Thoracic aorta (tissue), 2 donors: ENCODE data around the gene OTOG. TPM values are rescaled to one million over a fixed set of nuclear protein-coding genes. Genes with fewer than 3 reads are reported as not detected.

Experiments
- ATAC-seq: fragments of 150-250 bp; one replicate; pipeline ENCODE4 v1.8.0; 2017; ENCODE audit warnings: low read depth; ENCODE audit not compliant: insufficient number of reproducible peaks, low FRiP score
- DNase-seq: peaks from one replicate; pipeline ENCODE4 v3.0.0-alpha.2; 2020; ENCODE audit warnings: low spot score
- H3K27ac ChIP-seq, 2 donors: fragments of 200-600 bp; sonication (generic); 1 replicate in 1 of 2; 2 replicates in 1 of 2; pipeline ENCODE4 v1.5.1; 2016; ENCODE audit warnings: mild to moderate bottlenecking in 2 of 2, moderate library complexity in 2 of 2
- H3K27me3 ChIP-seq: fragments of 200-600 bp; sonication (generic); replicated peaks from 2 replicates; pipeline ENCODE4 v1.6.0; 2016; ENCODE audit warnings: mild to moderate bottlenecking; ENCODE audit not compliant: insufficient read depth
- H3K36me3 ChIP-seq: fragments of 200-600 bp; sonication (generic); one replicate; pipeline ENCODE4 v1.5.1; 2016
- H3K4me1 ChIP-seq, 2 donors: fragments of 200-600 bp; sonication (generic); 1 replicate in 1 of 2; 2 replicates in 1 of 2; pipeline versions ENCODE4 v1.5.1 to v1.6.0; 2016; ENCODE audit warnings: low read depth in 2 of 2, mild to moderate bottlenecking in 1 of 2; ENCODE audit not compliant: control insufficient read depth in 1 of 2
- H3K4me3 ChIP-seq: fragments of 200-600 bp; sonication (generic); 2 replicates; pipeline ENCODE4 v1.5.1; 2016; ENCODE audit warnings: mild to moderate bottlenecking
- H3K9me3 ChIP-seq: fragments of 200-600 bp; sonication (generic); 2 replicates; pipeline ENCODE4 v1.5.1; 2016
- total RNA-seq, 2 donors: library from RNA; depleted of rRNA; stranded (reverse); fragments of >200 nt; gene quantifications; one replicate each; pipeline versions ENCODE4 v1.1.0 to v1.2.3, GENCODE V29; 2016
- TF ChIP-seq, protein P1 (sequence below): fragments of 200-600 bp; sonication (generic); IDR thresholded peaks from one replicate; pipeline ENCODE4 v1.5.1; 2019; ENCODE audit warnings: antibody characterized with exemption

OTOG gene
- total RNA-seq, 2 donors from 2014 or later, result not detected

DNA sequence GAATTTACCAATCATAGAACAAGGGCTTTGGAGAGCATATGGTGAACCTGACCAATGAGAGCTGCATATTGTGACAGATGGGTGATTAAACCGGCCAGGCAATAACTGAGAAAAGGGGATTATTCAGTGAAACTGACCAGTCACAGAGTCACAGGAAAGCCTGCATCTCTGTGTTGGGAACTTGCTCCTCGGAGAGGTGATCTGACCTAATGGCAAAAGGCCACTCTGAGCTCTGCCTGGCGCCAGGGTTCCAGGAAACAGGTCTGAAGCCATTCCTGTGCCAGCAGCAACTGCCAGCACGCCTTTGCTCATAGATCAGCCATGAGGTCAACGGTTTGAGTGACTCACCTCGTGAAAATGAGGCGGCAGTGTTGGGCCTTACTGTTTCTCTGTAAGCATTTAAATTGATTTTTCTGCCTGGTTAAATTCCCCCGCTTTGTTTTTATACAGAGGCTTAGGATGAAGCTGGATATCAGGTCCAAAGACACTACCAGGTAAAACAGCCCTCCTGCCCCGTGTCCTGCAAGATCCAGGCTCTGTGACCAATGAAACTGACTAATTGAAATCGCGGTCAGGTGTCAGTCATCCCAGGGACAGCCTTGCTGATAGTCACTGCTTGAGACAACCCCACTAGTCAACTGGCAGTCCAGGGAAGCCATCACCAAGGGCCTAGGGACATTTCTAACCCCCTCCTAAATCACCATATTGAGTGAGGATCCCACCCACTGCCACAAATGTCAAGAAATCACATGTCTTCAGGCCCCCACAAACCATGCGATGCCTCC is 136.5 kb downstream of the OTOG start:
- H3K36me3 ChIP-seq, result no peaks in the 10 kb centered on the region
- DNase-seq (no peak), ATAC-seq (no peak)
- no peaks in the 10 kb centered on the region for H3K4me1 ChIP-seq
- H3K9me3 ChIP-seq, result no peaks in the 10 kb centered on the region
- H3K27ac ChIP-seq, result no peak overlapping the region
- TF ChIP-seq, protein P1, sequence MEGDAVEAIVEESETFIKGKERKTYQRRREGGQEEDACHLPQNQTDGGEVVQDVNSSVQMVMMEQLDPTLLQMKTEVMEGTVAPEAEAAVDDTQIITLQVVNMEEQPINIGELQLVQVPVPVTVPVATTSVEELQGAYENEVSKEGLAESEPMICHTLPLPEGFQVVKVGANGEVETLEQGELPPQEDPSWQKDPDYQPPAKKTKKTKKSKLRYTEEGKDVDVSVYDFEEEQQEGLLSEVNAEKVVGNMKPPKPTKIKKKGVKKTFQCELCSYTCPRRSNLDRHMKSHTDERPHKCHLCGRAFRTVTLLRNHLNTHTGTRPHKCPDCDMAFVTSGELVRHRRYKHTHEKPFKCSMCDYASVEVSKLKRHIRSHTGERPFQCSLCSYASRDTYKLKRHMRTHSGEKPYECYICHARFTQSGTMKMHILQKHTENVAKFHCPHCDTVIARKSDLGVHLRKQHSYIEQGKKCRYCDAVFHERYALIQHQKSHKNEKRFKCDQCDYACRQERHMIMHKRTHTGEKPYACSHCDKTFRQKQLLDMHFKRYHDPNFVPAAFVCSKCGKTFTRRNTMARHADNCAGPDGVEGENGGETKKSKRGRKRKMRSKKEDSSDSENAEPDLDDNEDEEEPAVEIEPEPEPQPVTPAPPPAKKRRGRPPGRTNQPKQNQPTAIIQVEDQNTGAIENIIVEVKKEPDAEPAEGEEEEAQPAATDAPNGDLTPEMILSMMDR, result no peak
- no peak overlapping the region for H3K4me3 ChIP-seq
- no peaks in the 10 kb centered on the region for H3K27me3 ChIP-seq

- ATAC-seq, result no peak
- DNase-seq, result no peak
- Histone ChIP-seq H3K36me3 (no peaks in the 10 kb centered on the region), H3K4me1 (no peaks in the 10 kb centered on the region), H3K27ac (no peak overlapping the region), H3K4me3 (no peak overlapping the region), H3K9me3 (no peaks in the 10 kb centered on the region), H3K27me3 (no peaks in the 10 kb centered on the region)
- TF ChIP-seq, protein P1, result no peak
These were observed 137.5 kb downstream of the OTOG start for GRCh38 chr11:17684550-17684949.

- no peak for ATAC-seq
- TF ChIP-seq, protein P1, result no peak
- no peaks in the 10 kb centered on the region for H3K27me3 ChIP-seq
These were observed 139.3 kb downstream of the OTOG start for GRCh38 chr11:17686231-17686980.

GRCh38 chr11:17687946-17688670 is 141.0 kb downstream of the OTOG start:
- no peak overlapping the region for H3K27ac ChIP-seq

More at GRCh38 chr11:17686231-17686980, 139.3 kb downstream of the OTOG start:
- no peak for DNase-seq
- Histone ChIP-seq H3K9me3 (no peaks in the 10 kb centered on the region), H3K4me1 (no peaks in the 10 kb centered on the region), H3K4me3 (no peak overlapping the region), H3K27ac (no peak overlapping the region), H3K36me3 (no peaks in the 10 kb centered on the region)

More at GRCh38 chr11:17687946-17688670, 141.0 kb downstream of the OTOG start:
- ATAC-seq, result no peak
- Histone ChIP-seq H3K9me3 (no peaks in the 10 kb centered on the region), H3K4me3 (no peak overlapping the region), H3K4me1 (no peaks in the 10 kb centered on the region), H3K36me3 (no peaks in the 10 kb centered on the region), H3K27me3 (no peaks in the 10 kb centered on the region)
- TF ChIP-seq, protein P1, result no peak
- DNase-seq, result no peak
